ENCODE data around the gene CEP43. TPM values are rescaled to one million over a fixed set of nuclear protein-coding genes. Genes with fewer than 3 reads are reported as not detected.

CEP43 gene
- total RNA-seq, 1 donor from 2014 or later, result 78.0 TPM

DNA sequence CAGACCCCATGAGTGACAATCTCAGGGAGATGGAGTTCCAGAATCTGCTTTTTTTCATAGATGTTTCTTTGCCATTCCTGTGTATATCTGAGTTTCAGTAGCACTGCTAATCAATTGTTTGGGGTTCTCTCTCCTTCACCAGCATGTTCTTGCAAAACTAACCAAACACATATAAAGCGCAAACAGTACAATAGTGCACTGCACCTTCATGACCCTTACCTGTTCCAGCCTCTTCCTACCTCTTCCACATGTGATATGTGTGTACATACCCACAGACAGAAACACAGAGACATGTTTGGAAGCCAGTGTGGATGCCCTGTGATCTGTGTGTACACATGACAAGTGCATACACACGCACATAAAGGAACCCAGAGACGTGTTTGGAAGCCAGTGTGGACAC lies 1.8 kb upstream of the CEP43 start:
- H3K36me3 ChIP-seq, result no peaks in the 10 kb centered on the region
- H3K79me2 ChIP-seq (ENCODE audit: low read depth), result peaks cover 88% of the 10 kb centered on the region
- H3K9ac ChIP-seq, result no peak overlapping the region
- H3K4me1 Mint-ChIP-seq, result peaks cover 26% of the 10 kb centered on the region
- no peak for DNase-seq (ENCODE audit: low spot score)
- H3F3A ChIP-seq (ENCODE audit: low read depth), result peaks cover 7% of the 10 kb centered on the region
- peak overlapping the region; percentile 99 for H3K4me2 ChIP-seq
- H3K27me3 ChIP-seq, result no peaks in the 10 kb centered on the region
- no peak overlapping the region for H3K4me3 ChIP-seq
- peak overlapping the region; percentile 86 for H3K4me3 Mint-ChIP-seq
- H3K27ac Mint-ChIP-seq, result no peak overlapping the region
- TF ChIP-seq EZH2 (IDR thresholded peaks at IDR 0.05) (no peak), CTCF (IDR thresholded peaks at IDR 0.05) (no peak), EZH2phosphoT487 (IDR thresholded peaks at IDR 0.05) (no peak)
- no peak overlapping the region for H2AFZ ChIP-seq (replicated peaks)
- no peaks in the 10 kb centered on the region for H3K9me3 ChIP-seq (ENCODE audit: low read depth)
- H3K27ac ChIP-seq, result no peak overlapping the region
- H4K20me1 ChIP-seq (ENCODE audit: low read depth), result peaks cover 15% of the 10 kb centered on the region
- no peaks in the 10 kb centered on the region for H3K27me3 Mint-ChIP-seq (ENCODE audit: insufficient read depth, low read depth)
- H3K4me1 ChIP-seq, result peaks cover 21% of the 10 kb centered on the region
- H3K36me3 Mint-ChIP-seq, result peaks cover 52% of the 10 kb centered on the region
- H3K9me3 Mint-ChIP-seq, result peaks cover 23% of the 10 kb centered on the region

DNA sequence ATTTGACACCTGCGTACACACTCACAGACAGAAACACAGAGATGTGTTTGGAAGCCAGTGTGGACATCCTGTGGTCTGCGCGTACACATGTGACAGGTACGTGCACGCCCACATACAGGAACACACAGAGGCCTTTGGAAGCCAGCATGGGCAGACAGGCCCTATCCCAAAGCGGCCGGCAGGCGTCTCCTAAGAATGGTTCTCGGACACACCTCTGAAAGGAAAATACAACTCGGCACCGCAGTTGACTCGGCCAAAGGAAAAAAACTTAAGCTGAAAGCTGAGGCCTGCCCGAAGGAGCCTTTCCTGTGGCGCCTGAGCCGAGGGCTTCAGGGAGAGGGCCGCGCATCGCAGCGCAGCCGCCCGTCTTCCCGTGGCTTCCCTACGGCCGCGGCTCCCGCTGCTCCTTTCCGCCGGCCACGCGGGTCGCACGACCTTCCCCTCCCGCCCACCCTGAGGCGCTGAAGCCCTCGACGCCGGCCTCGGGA lies 1.4 kb upstream of the CEP43 start:
- no peaks in the 10 kb centered on the region for H3K27me3 ChIP-seq
- no peak overlapping the region for H2AFZ ChIP-seq (replicated peaks)
- H3K27ac ChIP-seq, result no peak overlapping the region
- no peaks in the 10 kb centered on the region for H3K27me3 Mint-ChIP-seq (ENCODE audit: insufficient read depth, low read depth)
- peaks cover 7% of the 10 kb centered on the region for H3F3A ChIP-seq (ENCODE audit: low read depth)
- DNase-seq (ENCODE audit: low spot score), result peak; percentile 81
- no peak overlapping the region for H3K27ac Mint-ChIP-seq
- no peak for TF ChIP-seq EZH2 (IDR thresholded peaks at IDR 0.05)
- peak; percentile 50 for TF ChIP-seq CTCF (IDR thresholded peaks at IDR 0.05)
- peaks cover 23% of the 10 kb centered on the region for H3K9me3 Mint-ChIP-seq
- peak overlapping the region; percentile 91 for H3K4me3 ChIP-seq
- H3K9me3 ChIP-seq (ENCODE audit: low read depth), result no peaks in the 10 kb centered on the region
- peak overlapping the region; percentile 86 for H3K4me3 Mint-ChIP-seq
- peaks cover 20% of the 10 kb centered on the region for H4K20me1 ChIP-seq (ENCODE audit: low read depth)
- peaks cover 26% of the 10 kb centered on the region for H3K4me1 Mint-ChIP-seq
- peaks cover 90% of the 10 kb centered on the region for H3K79me2 ChIP-seq (ENCODE audit: low read depth)
- H3K4me1 ChIP-seq, result peaks cover 26% of the 10 kb centered on the region
- peak overlapping the region; percentile 24 for H3K9ac ChIP-seq
- peaks cover 48% of the 10 kb centered on the region for H3K36me3 Mint-ChIP-seq
- peak overlapping the region; percentile 99 for H3K4me2 ChIP-seq
- H3K36me3 ChIP-seq, result peaks cover 4% of the 10 kb centered on the region

- no peak overlapping the region for H3K27ac Mint-ChIP-seq
- H3K4me1 ChIP-seq, result peaks cover 27% of the 10 kb centered on the region
- H3K27me3 ChIP-seq, result no peaks in the 10 kb centered on the region
- DNase-seq (ENCODE audit: low spot score), result peak; percentile 49
- H3K36me3 ChIP-seq, result peaks cover 9% of the 10 kb centered on the region
- peak overlapping the region; percentile 93 for H3K4me3 Mint-ChIP-seq
- no peaks in the 10 kb centered on the region for H3K27me3 Mint-ChIP-seq (ENCODE audit: insufficient read depth, low read depth)
- no peak overlapping the region for H3K27ac ChIP-seq
- H3K9ac ChIP-seq, result peak overlapping the region; percentile 24
- peaks cover 91% of the 10 kb centered on the region for H3K79me2 ChIP-seq (ENCODE audit: low read depth)
- peaks cover 7% of the 10 kb centered on the region for H3F3A ChIP-seq (ENCODE audit: low read depth)
- H2AFZ ChIP-seq (replicated peaks), result peak overlapping the region; percentile 72
- peaks cover 24% of the 10 kb centered on the region for H4K20me1 ChIP-seq (ENCODE audit: low read depth)
- peaks cover 21% of the 10 kb centered on the region for H3K9me3 Mint-ChIP-seq
- TF ChIP-seq EZH2 (IDR thresholded peaks at IDR 0.05) (no peak), EZH2phosphoT487 (IDR thresholded peaks at IDR 0.05) (no peak), CTCF (IDR thresholded peaks at IDR 0.05) (no peak)
- peak overlapping the region; percentile 99 for H3K4me2 ChIP-seq
- peaks cover 26% of the 10 kb centered on the region for H3K4me1 Mint-ChIP-seq
- peak overlapping the region; percentile 91 for H3K4me3 ChIP-seq
- no peaks in the 10 kb centered on the region for H3K9me3 ChIP-seq (ENCODE audit: low read depth)
- peaks cover 43% of the 10 kb centered on the region for H3K36me3 Mint-ChIP-seq
These were observed 697 bp upstream of the CEP43 start for GRCh38 chr6:166998256-166999144.

Data from neural progenitor cell (in vitro differentiated cells).